ENCODE measurements around the gene TEDC2. TPM values are rescaled to one million over a fixed set of nuclear protein-coding genes. Genes with fewer than 3 reads are reported as not detected.

Gene TEDC2
- total and polyA plus RNA-seq, 2 of the 8 experiments (the other 6 are each of a cell fraction or from before 2014, with no cell fraction given), result 54.6 to 55.6 TPM

DNA sequence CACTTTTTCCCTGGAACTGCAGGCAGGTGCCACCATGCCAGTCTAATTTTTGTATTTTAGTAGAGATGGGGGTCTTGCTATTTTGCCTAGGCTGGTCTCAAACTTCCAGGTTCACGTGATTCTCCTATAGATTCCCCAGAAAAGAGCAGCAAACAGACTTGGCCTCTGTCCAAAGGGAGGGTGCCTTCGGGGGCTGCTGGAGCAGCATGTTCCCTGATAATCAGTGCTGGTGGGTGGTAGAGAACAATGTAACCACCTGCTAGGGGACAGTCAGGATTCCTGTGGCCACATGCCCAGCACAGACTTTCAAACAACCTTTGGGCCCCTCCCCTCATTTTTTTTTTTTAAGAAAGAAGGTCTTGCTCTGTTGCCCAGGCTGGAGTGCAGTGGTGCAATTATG, 44.8 kb upstream of the TEDC2 start:
- Histone ChIP-seq H3K36me3 (ENCODE audit: control insufficient read depth in 2 of 4, insufficient read depth in 4 of 4, low read length in 3 of 4) (no peaks in the 10 kb centered on the region), H4K20me1 (replicated peaks in 1 of 2; ENCODE audit: control insufficient read depth in 1 of 2, insufficient read depth in 2 of 2, low read length in 2 of 2) (no peaks in the 10 kb centered on the region), H3K4me1 (replicated peaks in 1 of 4; ENCODE audit: control insufficient read depth in 3 of 4, insufficient read depth in 4 of 4, low read length in 3 of 4) (no peaks in the 10 kb centered on the region), H3K9ac (replicated peaks in 1 of 4; ENCODE audit: extremely low read depth in 1 of 4, low read depth in 3 of 4, low read length in 3 of 4) (no peak overlapping the region), H2AFZ (ENCODE audit: low read length) (no peak overlapping the region), H2BK20ac (ENCODE audit: low read length) (no peak overlapping the region), H3K23ac (ENCODE audit: insufficient read length) (no peak overlapping the region), H3K56ac (replicated peaks; ENCODE audit: insufficient read length, low read depth, low read length) (no peak overlapping the region), H3K4ac (replicated peaks; ENCODE audit: insufficient read length, low read depth, low read length) (no peak overlapping the region), H4K8ac (ENCODE audit: extremely low read depth, insufficient read depth, low read length) (no peak overlapping the region), H3K18ac (ENCODE audit: extremely low read depth, low read length) (no peak overlapping the region), H2BK5ac (ENCODE audit: low read depth, low read length) (no peak overlapping the region), H3K9me3 (ENCODE audit: insufficient read depth in 2 of 2, low read depth in 1 of 2, low read length in 1 of 2) (no peaks in the 10 kb centered on the region), H3K4me2 (ENCODE audit: insufficient read depth in 1 of 2, low read depth in 2 of 2, low read length in 2 of 2) (no peak overlapping the region), H2AK5ac (ENCODE audit: low read depth, low read length) (no peak overlapping the region), H2BK12ac (ENCODE audit: low read depth, low read length) (no peak overlapping the region), H3K79me2 (ENCODE audit: control insufficient read depth in 1 of 2, insufficient read depth in 2 of 2, low read length in 2 of 2) (no peaks in the 10 kb centered on the region), H3K27ac (ENCODE audit: low read depth, low read length) (no peak overlapping the region), H4K5ac (ENCODE audit: insufficient read length, low read depth, low read length) (no peak overlapping the region), H3K27me3 (replicated peaks in 1 of 4; ENCODE audit: control insufficient read depth in 3 of 4, extremely low read depth in 1 of 4, insufficient read depth in 3 of 4, low read length in 3 of 4) (no peaks in the 10 kb centered on the region), H3K79me1 (ENCODE audit: low read depth, low read length) (no peaks in the 10 kb centered on the region), H3K14ac (ENCODE audit: insufficient read length) (no peak overlapping the region), H3K4me3 (ENCODE audit: extremely low read depth in 1 of 4, insufficient read depth in 2 of 4, low read depth in 3 of 4, low read length in 4 of 4) (no peak overlapping the region), H2BK120ac (replicated peaks; ENCODE audit: low read depth, low read length) (no peak overlapping the region), H4K91ac (replicated peaks; ENCODE audit: insufficient read length, low read length) (no peak overlapping the region), H2BK15ac (ENCODE audit: low read length) (no peak overlapping the region), H3K23me2 (ENCODE audit: low read depth, low read length) (no peaks in the 10 kb centered on the region)
- POLR2A ChIA-PET (ENCODE audit: partially characterized antibody), result no interaction called here
- CTCF ChIA-PET (ENCODE audit: partially characterized antibody), result interaction anchor here (0.9 to 2.5 kb wide), 4 partner anchors 10 to 112 kb away, joined by 3 to 5 read pairs (median 4); no protein-coding TSS in a partner anchor
- no peak for DNase-seq (ENCODE audit: low read depth in 1 of 2, low spot score in 2 of 2)
- WGBS, 2 experiments (ENCODE audit: extremely low coverage in 1 of 2, insufficient coverage in 1 of 2, insufficient read length in 1 of 2, insufficient replicate concordance in 2 of 2, low coverage in 1 of 2, low lambda C conversion rate in 2 of 2, missing lambda C conversion rate in 1 of 2), result 90% methylated on average over 2 of the region's 2 CpGs; no CpG with 5 or more reads in 1 of the 2 experiments
- no peak for FAIRE-seq
- no peak for TF ChIP-seq TCF12 (IDR thresholded peaks at IDR 0.05; ENCODE audit: low read depth, low read length)
- TF ChIP-seq KDM5A (IDR thresholded peaks at IDR 0.05; ENCODE audit: low read length), result no peak
- TF ChIP-seq RXRA (IDR thresholded peaks at IDR 0.05; ENCODE audit: insufficient read depth, low read depth, low read length), result no peak
- no peak for TF ChIP-seq YY1 (IDR thresholded peaks at IDR 0.05; ENCODE audit: low read depth, low read length)
- TF ChIP-seq TBP (IDR thresholded peaks at IDR 0.05; ENCODE audit: low read depth, low read length), result no peak
- TF ChIP-seq ZNF274 (IDR thresholded peaks at IDR 0.05; ENCODE audit: borderline replicate concordance, extremely low read depth, low read length), result no peak
- TF ChIP-seq SP4 (IDR thresholded peaks at IDR 0.05; ENCODE audit: low read length), result no peak
- TF ChIP-seq, protein P1, sequence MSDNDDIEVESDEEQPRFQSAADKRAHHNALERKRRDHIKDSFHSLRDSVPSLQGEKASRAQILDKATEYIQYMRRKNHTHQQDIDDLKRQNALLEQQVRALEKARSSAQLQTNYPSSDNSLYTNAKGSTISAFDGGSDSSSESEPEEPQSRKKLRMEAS (IDR thresholded peaks at IDR 0.05), result no peak
- no peak for TF ChIP-seq CBX5 (IDR thresholded peaks at IDR 0.05; ENCODE audit: low read depth, low read length)
- TF ChIP-seq RAD21 (IDR thresholded peaks at IDR 0.05 in 1 of 2, conservative IDR thresholded peaks at IDR 0.05 in 1 of 2; ENCODE audit: low read depth in 2 of 2, low read length in 2 of 2), result no peak
- no peak for TF ChIP-seq NRF1 (IDR thresholded peaks at IDR 0.05; ENCODE audit: low read depth, low read length)
- no peak for TF ChIP-seq CREB1 (IDR thresholded peaks at IDR 0.05)
- TF ChIP-seq POU5F1 (IDR thresholded peaks at IDR 0.05; ENCODE audit: low read depth, low read length), result no peak
- TF ChIP-seq MAFK (IDR thresholded peaks at IDR 0.05; ENCODE audit: low read depth, low read length), result no peak
- TF ChIP-seq EP300 (IDR thresholded peaks at IDR 0.05; ENCODE audit: borderline replicate concordance in 1 of 2, low read depth in 2 of 2, low read length in 2 of 2), result no peak
